ENCODE results near the gene SREBF2.

The SREBF2 gene

DNA sequence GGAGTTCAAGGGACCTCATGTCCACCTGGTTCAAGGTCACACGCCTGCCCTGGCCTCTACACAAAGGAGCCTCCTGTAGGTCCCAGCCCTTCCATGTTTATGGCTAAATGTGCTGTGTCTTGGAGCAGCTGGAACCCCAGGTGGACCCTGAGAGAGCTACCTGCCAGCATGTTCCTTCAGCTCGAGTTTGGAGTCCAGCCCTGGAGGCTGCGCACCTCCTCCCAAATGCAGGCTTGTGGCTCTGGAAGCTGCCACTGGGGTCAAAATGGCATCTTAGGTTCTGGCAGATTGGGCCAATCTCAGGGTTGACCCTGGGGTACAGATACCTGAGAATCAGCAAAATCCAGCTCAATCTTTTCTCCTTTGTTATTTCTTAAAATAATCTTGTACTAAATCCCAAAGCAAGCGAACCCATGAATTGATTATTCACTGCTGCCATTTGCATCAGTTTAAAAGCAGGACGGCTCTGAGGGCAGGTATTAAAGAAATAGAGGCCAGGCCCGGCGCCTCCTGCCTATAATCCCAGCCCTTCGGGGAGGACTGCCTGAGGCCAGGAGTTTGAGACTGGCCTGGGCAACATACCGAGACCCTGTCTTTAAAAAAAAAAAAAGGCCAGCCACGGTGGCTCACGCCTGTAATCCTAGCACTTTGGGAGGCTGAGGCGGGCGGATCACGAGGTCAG is 90.8 kb downstream of the SREBF2 start:
- TF ChIP-seq, protein P1, sequence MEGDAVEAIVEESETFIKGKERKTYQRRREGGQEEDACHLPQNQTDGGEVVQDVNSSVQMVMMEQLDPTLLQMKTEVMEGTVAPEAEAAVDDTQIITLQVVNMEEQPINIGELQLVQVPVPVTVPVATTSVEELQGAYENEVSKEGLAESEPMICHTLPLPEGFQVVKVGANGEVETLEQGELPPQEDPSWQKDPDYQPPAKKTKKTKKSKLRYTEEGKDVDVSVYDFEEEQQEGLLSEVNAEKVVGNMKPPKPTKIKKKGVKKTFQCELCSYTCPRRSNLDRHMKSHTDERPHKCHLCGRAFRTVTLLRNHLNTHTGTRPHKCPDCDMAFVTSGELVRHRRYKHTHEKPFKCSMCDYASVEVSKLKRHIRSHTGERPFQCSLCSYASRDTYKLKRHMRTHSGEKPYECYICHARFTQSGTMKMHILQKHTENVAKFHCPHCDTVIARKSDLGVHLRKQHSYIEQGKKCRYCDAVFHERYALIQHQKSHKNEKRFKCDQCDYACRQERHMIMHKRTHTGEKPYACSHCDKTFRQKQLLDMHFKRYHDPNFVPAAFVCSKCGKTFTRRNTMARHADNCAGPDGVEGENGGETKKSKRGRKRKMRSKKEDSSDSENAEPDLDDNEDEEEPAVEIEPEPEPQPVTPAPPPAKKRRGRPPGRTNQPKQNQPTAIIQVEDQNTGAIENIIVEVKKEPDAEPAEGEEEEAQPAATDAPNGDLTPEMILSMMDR (IDR thresholded peaks at IDR 0.05): no peak

- TF ChIP-seq, protein P1 (IDR thresholded peaks at IDR 0.05): peak; percentile 77
These were observed 93.0 kb downstream of the SREBF2 start for GRCh38 chr22:41925783-41926460.

DNA sequence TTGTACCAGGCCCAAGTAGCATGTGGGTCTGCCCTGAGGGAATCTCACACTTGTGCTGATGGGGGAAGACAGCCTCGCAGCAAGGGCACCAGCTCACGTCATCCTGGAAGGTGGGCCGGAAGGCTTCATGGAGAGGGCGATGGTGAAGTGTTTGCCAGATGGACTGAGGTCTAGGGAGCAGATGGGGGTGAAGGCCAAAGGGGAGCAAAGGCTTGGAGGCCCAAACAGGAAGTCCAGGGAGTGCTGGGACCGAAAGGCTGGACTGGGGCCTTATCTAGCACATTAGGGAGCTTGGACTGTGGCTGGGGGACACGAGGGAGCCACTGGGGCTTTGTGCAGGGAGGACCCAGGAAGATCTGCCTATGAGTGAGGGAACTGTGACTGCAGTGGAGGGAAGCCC is 94.9 kb downstream of the SREBF2 start:
- TF ChIP-seq, protein P1 (IDR thresholded peaks at IDR 0.05): no peak

DNA sequence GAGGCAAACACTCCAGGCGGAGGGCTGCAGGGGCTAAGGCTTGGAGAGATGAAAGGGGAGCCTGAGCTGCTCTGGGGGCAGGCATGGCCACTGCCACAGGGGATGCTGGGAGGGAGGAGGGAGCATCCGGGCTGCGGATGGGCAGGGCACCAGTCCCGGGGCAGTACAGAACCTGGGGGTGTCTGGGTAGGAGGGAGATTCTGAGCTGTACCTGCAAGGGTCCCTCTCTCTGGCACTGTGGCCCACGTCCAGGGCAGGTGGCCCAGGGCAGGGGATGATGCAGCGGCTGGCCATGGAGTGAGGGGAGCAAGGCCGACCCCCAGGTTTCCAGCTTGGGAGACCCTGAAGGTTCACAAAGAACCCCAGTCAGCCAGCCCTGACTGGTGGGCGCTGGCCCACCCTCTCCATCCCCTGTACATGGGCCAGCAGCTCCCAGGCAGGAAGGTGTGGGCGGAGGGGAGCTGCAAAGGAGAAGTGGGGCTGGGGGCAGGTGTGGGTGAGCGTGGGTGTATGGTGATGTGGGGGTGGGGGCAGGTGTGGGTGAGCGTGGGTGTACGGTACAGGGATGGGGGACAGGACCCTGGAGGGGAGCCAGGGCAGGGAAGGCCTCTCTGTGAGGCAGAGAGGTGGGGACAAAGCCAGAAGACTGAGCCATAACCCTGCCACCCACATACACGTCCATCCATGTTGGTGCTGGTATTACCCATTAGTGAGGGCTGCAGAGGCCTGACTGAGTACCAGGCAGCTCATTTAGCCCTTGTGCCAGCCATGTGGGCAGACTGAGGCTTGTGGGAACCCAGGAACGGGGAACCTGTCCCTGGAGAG is 95.9 kb downstream of the SREBF2 start:
- TF ChIP-seq, protein P1 (IDR thresholded peaks at IDR 0.05): no peak

- TF ChIP-seq, protein P1 (IDR thresholded peaks at IDR 0.05): no peak
These were observed 96.5 kb downstream of the SREBF2 start for GRCh38 chr22:41929418-41929810.

DNA sequence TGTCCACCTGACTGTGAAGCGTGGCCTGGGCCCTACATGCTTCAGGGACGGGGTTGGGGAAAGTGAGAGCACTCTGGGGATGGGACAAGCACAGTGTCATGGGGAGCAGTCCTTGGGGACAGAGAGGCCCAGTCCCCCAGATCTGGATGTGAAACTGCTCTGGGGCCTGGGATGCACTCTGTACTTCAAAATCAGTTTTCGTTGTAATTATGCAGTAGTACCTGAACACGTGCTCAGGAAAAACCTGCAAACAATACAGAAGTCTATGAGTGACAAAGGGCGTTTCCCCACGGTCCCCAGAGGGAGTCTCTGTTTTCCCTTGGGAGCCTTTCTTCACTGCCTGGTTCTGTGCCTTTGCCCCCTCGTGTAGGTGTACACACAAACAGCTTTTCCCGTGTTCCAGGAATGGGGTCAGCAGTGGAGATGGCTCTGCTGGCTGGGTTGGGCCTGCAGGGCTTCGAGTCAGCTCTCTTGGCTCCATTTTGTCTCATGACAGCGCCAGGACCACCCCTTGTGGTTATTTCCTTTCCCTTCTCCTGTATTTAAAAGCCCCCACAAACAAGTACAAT is 98.9 kb downstream of the SREBF2 start:
- TF ChIP-seq, protein P1 (IDR thresholded peaks at IDR 0.05): no peak

DNA sequence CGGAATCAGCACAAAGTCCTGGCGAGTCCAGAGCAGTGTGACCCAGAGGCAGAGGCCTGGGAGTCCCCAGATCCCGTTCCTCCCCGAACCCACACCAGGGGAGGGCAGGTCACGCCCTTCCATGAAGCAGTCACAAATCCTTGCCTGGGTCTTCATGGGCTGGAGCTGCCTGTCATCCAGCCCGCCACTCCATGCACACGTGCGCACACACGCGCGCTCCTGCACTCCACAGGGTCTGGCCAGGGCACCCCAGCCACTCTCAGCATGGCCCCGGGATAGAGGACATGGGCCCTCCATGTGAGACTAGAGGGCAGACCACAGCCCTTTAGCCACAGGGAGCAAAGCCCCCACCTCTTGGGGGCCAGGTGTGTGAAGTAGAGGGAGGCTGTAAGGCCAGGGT is 99.4 kb downstream of the SREBF2 start:
- TF ChIP-seq, protein P1 (IDR thresholded peaks at IDR 0.05): no peak
